ENCODE data around the gene CTNNA1.

DNA sequence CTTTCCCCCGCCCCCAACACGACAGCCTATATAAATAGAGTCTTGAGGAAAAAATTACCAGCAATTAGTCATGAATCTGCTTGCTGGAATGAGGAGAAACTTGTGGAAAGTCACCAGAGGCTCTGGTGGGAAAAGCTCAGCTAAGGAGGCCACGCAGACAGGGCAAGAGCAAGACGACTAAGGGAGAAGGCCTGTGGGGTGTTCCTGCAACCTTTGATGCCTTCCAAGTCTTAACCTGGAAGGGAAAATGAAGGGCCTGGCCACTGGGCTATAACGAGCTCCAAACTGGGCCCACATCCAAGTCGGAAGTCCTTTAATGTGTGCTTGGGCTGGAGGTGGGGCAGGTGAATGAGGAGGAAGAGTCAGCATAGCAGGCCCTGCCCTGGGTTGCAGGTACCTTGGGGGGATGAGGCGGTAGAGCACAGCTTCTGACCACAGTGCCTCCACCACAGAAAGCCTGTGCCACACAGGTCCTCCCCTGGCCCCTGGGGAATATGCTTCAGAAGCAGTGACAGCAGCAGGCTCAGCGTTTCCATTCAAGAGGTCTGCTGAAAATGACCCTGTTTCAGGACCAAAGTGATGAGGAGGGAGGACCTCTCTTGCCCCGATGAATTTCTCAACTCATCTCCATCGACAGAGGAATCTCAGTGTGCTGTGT is 214.7 kb downstream of the CTNNA1 start:
- TF ChIP-seq, protein P1, sequence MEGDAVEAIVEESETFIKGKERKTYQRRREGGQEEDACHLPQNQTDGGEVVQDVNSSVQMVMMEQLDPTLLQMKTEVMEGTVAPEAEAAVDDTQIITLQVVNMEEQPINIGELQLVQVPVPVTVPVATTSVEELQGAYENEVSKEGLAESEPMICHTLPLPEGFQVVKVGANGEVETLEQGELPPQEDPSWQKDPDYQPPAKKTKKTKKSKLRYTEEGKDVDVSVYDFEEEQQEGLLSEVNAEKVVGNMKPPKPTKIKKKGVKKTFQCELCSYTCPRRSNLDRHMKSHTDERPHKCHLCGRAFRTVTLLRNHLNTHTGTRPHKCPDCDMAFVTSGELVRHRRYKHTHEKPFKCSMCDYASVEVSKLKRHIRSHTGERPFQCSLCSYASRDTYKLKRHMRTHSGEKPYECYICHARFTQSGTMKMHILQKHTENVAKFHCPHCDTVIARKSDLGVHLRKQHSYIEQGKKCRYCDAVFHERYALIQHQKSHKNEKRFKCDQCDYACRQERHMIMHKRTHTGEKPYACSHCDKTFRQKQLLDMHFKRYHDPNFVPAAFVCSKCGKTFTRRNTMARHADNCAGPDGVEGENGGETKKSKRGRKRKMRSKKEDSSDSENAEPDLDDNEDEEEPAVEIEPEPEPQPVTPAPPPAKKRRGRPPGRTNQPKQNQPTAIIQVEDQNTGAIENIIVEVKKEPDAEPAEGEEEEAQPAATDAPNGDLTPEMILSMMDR (IDR thresholded peaks at IDR 0.05) = no peak
- no peak for TF ChIP-seq POLR2A (IDR thresholded peaks at IDR 0.05)

All from adrenal gland (tissue), 5 donors.